Dermis microvascular lymphatic vessel endothelial cell (primary cell): ENCODE results near the gene NBAS. TPM values are rescaled to one million over a fixed set of nuclear protein-coding genes. Genes with fewer than 3 reads are reported as not detected.
"Not testable (repeated sequence)": the region's sequence is repeated elsewhere in the genome, so short reads cannot be mapped to it uniquely, and the experiment has no call there.

Experiments used
- DNase-seq, 2 donors: peaks; one replicate each; pipeline versions ENCODE4 v3.0.0 to v3.0.0-alpha.2; 2010; ENCODE audit warnings: low read depth in 2 of 2
- total RNA-seq: library from RNA; depleted of rRNA; stranded (reverse); fragments of >200 nt; gene quantifications from 2 replicates; pipeline ENCODE4 v1.2.1, GENCODE V29; 2014

The NBAS gene
- total RNA-seq, 1 donor from 2014 or later, result 69.8 TPM

DNA sequence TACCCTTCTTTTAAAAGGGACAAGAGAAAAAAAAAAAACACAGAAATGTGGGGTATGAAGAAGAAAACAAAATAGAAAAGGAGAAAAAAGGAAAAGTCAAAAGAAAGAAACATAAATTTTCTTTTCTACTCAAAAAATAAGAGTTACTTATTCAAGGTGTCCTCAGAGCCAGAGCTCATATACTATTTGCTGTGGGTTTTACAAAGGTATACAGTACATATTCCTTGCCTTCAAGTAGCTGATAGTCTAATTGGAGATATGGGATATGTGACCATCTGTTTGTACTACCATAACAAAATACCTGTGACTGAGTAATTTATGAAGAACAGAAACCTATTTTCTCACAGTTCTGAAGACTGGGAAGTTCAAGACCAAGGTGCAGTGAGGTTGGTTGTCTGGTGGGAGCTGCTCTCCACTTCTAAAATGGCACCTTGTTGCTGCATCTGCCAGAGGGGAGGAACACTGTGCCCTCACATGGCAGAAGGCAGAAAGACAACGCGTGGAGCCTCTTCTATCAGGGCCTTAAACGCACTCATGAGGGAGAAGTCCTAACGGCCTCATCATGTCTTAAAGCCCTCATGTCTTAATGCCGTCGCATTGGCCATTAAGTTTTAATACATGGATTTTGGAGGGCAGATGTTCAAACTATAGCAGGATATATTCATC lies 33.9 kb downstream of the NBAS start:
- DNase-seq, result no peak

DNA sequence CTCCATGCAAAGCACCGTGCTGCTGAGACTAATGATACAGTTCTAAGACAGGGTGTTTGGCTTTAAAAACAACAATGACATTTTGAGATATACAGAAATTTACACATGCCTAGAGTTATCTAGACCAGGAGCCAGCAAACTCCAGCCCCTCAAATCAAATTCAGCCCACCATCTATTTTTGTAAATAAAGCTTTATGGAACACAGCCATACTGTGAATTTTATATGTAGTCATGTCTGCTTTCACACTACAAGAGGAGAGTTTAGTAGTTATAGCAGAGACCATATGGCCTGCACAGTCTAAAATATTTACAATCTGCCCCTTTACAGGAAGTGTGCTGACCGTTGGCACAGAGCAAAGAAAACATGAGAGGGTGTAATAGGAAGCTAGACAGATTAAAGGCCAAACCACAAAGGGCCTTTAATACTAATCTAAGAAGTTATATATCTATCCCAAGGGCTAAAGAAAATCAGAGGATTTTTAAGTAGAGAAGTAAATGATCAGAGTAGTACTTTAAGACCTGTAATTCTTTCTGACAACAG lies 39.4 kb downstream of the NBAS start:
- peak; percentile 15 to 61 for DNase-seq

DNA sequence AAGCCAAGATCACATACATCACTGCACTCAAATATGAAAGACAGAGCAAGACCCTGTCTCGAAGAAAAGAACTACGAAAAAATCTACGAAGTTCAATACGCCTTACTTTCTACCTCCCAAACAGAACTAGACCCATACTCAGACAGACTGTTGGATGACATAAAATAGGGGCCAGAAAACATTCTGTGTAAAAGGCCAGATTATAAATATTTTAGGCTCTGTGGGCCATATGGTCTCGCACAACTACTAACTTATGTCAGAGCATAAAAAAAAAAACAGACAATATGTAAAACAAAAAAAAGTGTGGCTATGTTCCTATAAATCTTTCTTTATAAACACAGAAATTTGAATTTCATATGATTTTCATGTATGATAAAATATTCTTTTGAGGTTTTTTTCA lies 40.8 kb downstream of the NBAS start:
- DNase-seq, result no peak

DNA sequence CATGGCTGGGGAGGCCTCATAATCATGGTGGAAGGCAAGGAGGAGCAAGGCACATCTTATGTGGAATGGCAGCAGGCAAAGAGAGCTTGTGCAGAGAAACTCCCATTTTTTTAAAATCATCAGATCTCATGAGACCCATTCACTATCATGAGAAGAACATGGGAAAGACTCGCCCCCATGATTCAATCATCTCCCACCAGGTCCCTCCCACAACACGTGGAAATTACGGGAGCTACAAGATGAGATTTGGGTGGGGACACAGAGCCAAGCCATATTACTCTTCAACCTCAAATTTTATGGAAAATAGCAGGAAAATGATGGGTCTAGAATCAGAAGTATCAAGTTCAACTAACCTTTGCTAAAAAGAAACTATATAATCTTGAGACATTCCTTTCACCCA lies 42.4 kb downstream of the NBAS start:
- not testable (repeated sequence) for DNase-seq

DNA sequence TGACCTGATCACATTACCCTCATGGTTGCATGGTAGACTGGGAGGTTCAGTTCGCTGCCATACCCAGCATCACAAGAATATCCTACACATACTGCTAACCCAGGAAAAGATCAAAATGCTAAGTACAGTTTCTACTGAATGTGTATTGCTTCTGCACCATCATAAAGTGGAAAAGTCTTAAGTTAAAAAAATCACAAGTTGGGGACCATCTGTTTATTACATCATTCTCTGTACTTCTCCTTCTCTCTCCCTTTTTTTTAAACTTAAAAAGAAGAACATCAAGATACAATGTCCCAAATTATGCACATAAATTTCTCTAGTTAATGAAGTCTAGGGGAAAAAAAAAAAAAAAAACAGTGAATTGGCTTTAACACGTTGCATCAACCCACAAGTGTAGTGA lies 43.3 kb downstream of the NBAS start:
- no peak for DNase-seq

DNA sequence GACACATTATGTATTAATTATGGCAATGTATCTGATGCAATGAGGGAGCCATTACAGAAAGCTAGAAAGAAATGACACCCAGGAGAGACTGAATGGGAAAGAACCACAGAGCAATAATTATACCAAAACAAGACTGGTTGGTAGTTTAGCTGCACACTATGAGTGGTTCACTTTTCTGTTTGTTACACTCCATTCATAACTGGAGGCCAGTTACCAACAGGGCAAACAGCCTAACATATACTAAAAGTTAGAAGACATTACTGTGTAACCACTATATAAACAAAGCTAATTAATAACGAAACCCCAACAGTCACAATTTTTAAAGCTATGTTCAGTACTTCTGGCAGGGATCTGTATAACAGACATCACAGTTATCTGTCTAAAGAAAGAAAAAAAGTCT lies 49.4 kb downstream of the NBAS start:
- DNase-seq, result no peak

DNA sequence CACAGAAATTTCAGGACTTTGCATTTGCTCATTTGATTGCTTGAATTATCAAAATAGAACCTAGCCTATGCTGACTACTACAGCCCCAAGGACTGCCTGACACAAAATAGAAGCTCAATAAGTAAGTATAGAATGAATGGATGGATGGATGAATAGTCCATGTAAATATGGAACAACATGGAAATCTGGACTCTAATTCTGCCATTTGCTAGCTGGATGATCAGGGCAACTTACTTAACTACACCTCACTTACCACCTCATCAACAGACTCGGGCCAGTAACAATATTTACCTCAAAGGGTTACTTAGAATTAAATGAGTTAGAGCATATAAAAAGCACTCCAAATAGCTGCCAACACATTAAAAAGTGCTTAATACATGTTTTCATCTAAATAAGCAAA lies 50.6 kb downstream of the NBAS start:
- no peak for DNase-seq

DNA sequence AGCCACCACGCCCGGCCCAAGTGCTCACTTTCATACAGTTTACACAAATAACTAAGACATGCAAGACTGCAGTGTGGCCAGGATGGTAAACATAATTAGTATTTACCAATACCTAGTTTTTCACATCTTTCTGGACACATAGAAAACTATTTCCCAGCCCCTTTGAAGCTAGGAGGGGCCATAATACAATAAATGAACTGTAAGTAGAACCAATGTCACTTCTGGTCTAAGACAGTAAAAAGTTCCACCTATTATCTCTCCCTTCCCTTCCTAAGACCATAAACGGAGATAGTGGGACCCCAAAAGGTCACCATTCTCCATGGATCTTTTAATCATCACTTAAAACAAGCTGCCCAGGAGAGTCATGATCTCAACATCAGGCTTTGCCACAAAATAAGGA lies 51.0 kb downstream of the NBAS start:
- DNase-seq, result no peak

DNA sequence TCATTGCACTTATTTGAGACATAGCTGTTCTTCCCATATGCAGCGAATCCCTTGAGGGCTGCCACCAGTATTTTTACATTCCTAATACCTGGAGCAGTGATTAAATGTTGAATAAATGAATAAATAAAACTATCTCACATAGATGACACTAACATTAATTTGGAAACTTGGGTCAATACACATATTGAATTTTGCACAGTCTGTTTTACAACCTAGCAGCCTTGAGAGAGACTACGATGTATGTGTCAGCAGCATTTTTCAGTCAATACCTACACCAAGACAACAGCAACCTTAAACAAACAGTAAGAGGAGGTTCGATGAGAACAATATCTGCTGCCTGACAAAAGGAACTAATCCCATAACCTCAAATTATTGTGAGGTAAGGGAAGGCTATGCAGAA lies 53.4 kb downstream of the NBAS start:
- DNase-seq, result no peak

DNA sequence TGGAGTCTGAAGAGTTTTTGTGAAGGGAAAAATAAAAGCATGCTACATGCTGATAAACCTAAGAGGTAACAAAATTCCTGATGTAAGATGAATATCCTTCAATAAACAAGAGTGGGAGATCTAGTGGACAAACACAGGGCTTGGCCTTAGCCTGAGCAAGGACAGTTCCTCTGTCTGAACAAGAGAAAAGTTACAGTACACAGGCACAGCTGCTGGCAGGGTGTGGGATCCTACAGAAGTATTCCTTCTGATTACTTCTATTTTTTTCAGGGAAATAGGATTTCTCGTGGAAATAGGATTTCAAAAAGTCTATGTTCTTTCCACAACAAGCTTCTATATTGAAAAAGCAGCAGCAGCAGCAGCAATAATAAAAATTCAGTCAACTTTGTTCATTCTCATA lies 54.1 kb downstream of the NBAS start:
- no peak for DNase-seq

DNA sequence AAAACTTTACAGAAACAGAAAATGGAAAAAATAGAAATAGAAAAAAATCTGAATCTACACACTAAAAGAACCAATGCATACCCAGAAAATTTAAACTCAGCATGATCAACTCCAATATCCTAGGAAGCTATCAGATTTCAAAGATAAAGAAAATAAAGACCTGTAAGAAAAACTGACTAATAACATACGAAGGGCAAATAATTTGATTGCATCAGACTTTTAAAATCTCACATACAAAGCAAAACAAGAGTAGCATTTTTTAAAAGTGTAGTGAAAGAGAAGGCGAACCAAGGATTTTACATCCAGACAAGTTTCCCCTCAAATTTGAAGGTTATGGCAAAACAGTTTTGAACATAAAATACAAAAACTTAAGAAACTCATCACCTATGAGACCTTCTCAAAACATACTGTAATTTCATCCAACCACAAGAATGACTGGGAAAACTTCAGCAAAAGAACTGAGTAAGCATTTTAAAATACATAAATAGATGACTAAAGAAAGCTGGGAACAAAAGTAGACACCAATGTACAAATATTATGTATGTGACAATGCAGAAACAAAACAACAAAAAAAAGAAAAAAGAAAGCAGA lies 54.8 kb downstream of the NBAS start:
- DNase-seq, result no peak

DNA sequence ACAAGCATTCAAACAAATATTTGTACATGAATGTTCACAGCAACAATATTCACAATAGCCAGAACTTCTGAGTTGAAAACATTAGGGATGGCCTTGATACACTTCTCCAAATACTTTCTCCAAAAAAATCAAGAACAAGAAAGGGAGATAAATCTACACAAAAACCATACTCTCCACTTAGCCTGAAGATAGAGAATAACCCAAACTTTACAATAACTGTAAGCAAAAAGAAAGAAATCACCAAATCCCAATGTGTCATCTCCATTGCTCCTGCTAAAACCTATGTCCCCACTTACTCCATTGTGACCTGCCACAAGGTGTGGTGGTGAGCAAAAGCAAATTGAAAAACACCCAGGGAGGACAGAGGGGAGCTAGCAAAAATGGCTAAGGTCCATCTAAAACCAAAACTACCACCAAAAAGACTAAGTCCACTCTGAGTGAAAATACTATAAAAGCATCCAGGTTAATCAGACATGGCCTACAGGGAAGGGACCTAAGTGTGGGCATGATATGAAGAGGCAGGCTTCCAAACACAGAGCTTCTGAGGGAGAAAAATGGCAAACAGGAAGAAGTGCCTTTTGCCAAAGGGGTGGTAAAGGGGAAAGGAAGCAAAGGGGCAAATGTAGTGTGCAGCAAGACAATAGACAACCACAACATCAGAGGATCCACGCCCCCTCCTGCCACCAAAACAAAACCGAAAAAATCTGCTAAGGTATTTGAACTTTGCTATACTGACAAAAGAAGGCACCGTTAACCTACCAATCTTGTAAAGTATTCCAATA lies 56.1 kb downstream of the NBAS start:
- DNase-seq, result peak in 1 of 2 donors; percentile 38

DNA sequence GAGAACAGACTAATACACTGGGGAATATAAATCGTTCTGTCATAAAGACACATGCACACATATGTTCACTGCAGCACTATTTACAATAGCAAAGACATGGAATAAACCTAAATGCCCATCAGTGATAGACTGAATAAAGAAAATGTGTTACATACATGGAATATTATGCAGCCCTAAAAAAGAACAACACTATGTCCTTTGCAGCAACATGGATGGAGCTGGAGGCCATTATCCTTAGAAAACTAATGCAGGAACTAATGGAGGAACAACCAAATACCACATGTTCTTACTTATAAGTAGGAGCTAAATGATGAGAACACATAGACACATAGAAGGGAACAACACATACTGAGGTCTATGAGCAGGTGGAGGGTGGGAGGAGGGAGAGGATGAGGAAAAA lies 61.9 kb downstream of the NBAS start:
- DNase-seq, result not testable (repeated sequence)

DNA sequence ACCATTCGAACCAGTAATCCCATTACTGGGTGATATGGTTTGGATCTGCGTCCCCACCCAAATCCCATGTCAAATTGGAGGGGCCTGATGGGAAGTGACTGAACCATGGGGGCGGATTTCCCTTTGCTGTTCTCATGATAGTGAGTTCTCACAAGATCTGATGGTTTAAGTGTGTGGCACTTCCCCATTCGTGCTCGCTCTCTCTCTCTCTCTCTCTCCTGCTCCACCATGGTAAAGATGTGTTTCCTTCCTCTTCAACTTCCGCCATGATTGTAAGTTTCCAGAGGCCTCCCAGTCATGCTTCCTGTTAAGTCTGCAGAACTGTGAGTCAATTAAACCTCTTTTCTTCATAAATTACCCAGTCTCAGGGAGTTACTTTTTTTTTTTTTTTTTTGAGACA lies 62.6 kb downstream of the NBAS start:
- no peak for DNase-seq

DNA sequence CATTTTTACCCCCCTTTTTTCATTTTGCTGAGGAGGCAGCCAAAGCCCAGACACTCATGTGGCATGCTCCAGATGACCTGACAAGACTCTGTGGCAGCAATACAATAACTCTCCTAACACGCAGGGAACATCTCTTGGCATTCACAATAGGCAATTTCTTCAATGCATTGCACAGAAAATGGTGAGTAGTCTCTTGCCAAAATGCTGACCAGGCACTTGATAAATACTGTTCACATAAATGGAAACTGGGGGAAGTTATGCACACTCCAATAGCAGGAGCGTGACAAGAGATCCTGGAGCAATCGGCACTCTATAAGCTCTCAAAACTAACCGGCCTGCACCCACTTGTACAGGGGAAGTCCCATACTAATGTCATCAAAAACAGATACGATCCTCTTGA lies 66.3 kb downstream of the NBAS start:
- DNase-seq, result no peak

DNA sequence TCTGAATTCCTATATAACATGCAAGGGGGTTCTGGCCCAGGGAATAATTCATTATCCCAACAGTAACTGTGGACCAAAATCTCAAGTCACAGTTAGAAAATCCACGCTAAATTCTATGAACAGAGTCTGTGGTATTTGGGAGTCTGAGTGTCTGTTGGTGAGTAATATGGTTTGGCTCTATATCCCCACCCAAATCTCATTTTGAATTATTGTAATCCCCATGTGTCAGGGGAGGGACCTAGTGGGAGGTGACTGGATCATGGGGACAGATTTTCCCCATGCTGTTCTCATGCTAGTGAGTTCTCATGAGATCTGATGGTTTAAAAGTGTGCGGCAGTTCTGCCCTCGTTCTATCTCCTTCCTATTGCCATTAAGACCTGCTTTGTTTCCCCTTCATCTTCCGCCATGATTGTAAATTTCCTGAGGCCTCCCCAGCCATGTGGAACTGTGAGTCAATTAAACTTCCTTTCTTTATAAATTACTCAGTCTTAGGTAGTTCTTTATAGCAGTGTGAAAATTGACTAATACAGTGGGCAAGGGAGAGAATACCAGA lies 68.3 kb downstream of the NBAS start:
- DNase-seq, result peak in 1 of 2 donors; percentile 34

DNA sequence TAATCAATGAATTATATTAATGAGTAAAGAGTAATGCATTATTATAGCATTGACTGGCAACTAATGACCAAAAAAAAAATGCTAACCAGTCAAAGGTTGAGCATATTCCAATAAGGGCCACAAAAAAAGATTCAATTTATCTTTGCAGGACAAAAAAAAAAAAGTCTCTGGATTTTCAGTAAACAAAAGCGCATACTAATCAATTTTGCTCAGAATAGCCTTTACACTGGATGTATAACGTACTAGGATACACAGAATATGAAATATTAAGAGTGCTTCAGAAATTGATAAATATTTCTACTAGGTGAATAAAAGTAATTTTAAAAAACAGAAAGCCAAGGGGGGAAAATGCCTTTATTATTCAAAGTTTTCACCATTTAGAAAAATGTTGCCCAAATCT lies 74.4 kb downstream of the NBAS start:
- no peak for DNase-seq

DNA sequence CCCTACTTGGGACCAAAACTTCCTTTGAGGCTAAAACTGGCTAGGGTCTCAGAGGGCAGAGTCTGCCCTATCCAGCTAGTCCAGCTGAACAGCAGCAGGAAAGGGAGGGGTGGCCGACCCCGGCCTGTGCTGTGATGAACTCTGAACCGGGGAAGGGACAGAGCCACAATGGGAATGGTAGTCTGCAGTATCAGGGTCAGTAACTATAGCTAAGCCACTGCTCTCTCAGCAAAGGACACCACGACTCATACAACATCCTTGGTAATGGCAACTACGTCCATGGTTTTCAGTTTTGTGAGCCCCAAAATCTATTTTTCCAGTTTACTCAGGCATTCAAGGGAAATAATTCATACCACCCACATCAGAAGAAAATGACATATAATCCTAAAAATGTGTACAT lies 75.2 kb downstream of the NBAS start:
- DNase-seq, result no peak

DNA sequence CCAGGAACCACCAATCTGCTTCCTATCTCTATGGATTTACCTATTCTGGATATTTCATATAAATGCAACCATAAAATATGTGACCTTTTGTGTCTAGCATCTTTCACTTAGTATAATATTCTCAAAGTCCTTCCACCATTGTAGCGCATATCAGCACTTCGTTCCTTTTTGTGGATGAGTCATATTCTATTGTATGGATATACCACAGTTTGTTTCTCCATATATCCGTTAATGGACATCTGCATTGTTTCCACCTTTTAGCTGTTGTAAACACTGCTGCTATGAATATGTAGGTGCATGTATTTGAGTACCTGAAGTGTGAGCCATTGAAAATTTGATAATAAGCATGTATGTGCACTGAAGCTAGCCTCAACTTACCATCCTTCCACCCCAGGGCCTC lies 80.1 kb downstream of the NBAS start:
- DNase-seq, result no peak

DNA sequence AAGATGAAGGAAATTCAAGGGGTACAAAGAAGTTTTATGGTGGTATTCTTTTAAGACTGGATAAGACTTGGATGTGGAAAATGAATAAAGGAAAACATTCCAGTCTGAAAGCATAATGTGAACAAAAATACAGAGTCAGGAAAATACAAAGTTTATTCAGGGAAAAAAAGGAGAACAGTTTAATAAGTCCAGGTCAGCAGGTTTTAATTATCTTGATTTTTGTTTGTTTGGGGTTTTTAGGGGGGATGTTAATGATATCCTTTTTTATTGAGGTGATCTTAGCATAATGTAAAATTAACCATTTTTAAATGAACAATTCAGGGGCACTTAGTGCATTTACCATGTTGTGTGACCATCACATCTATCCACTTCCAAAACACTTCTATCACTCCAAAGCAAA lies 80.6 kb downstream of the NBAS start:
- no peak for DNase-seq

DNA sequence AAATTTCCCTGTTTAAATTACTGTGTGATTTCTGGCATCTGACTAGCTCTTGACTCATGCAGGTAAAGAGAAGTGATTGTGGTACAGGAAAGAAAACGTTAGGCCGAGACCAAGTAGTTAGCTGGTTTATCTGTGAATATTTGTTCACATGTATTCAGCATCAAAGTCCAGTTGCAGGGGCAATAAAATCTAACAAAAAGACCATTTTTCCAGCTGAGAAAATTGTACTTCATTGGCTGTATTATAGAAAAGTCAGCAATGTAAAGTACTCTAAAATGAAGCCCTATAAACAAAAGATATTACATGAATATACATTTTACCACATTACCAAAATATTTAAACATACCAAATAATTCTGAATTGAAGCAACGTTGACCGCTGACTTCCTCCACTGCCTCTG lies 88.3 kb downstream of the NBAS start:
- DNase-seq, result no peak

DNA sequence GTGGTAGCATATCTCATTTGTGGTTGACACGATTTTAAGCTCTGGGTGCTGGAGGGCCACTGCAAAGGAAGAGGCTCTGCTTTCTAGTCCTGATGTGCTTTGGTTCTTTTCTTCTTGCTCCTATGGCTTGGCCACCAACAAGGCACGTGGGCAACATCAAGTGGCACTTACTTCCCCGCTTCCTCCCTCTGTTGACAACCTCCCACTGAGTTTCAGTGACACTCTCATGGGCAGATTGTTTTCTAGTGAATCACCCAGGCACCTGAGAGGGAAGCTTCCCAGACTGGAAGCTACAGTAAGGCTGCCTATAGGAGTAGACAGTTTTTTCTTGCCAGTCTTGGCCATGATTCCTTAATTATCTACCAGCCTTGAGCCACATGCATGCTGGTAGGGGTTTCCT lies 89.0 kb downstream of the NBAS start:
- DNase-seq, result no peak
